Skeletal muscle tissue (tissue), 4 donors: ENCODE data around the gene NOLC1. TPM values are rescaled to one million over a fixed set of nuclear protein-coding genes. Genes with fewer than 3 reads are reported as not detected.

Experiments
- H3K27ac ChIP-seq: one replicate; pipeline ENCODE4 v1.7.0; 2013; ENCODE audit warnings: mild to moderate bottlenecking, low read depth, low read length, inconsistent platforms
- H3K27me3 ChIP-seq, 3 donors: one replicate each; pipeline ENCODE4 v1.7.0; 2013; ENCODE audit warnings: low read length in 3 of 3; ENCODE audit not compliant: control insufficient read depth in 3 of 3, insufficient read depth in 3 of 3
- H3K36me3 ChIP-seq, 3 donors: one replicate each; pipeline ENCODE4 v1.7.0; 2013; ENCODE audit warnings: low read length in 3 of 3; ENCODE audit not compliant: control insufficient read depth in 3 of 3, insufficient read depth in 3 of 3
- H3K4me1 ChIP-seq, 3 donors: one replicate each; pipeline ENCODE4 v1.7.0; 2013; ENCODE audit warnings: low read length in 3 of 3, mild to moderate bottlenecking in 3 of 3; ENCODE audit not compliant: control insufficient read depth in 3 of 3, insufficient read depth in 3 of 3
- H3K4me3 ChIP-seq, 3 donors: one replicate each; pipeline ENCODE4 v1.7.0; 2013; ENCODE audit warnings: low read length in 3 of 3
- H3K9ac ChIP-seq, 3 donors: one replicate each; pipeline ENCODE4 v1.7.0; 2013; ENCODE audit warnings: low read length in 3 of 3, mild to moderate bottlenecking in 3 of 3, moderate library complexity in 2 of 3, low read depth in 1 of 3
- H3K9me3 ChIP-seq, 3 donors: one replicate each; pipeline ENCODE4 v1.7.0; 2013; ENCODE audit warnings: low read length in 3 of 3; ENCODE audit not compliant: control insufficient read depth in 3 of 3
- total RNA-seq: library from RNA; depleted of rRNA; stranded (reverse); fragments of >200 nt; gene quantifications from one replicate; pipeline ENCODE4 v1.2.3, GENCODE V29; 2014
- donor health status: Osteomylitis.

Gene NOLC1
- total RNA-seq, 1 donor from 2014 or later, result 26.6 TPM

- Histone ChIP-seq H3K27me3 (no peaks in the 10 kb centered on the region), H3K4me1 (peaks cover 12 to 24% (median 13%) of the 10 kb centered on the region in 3 donors), H3K36me3 (peaks cover 23 to 35% (median 33%) of the 10 kb centered on the region in 3 donors), H3K9ac (peak overlapping the region; percentile 95 to 97 (median 95)), H3K27ac (peak overlapping the region; percentile 95), H3K9me3 (no peaks in the 10 kb centered on the region), H3K4me3 (peak overlapping the region; percentile 95 to 98 (median 95))
These were observed 329 bp downstream of the NOLC1 start for GRCh38 chr10:102152545-102152890.

- Histone ChIP-seq H3K27me3 (no peaks in the 10 kb centered on the region), H3K4me1 (peaks cover 12 to 24% (median 13%) of the 10 kb centered on the region in 3 donors), H3K36me3 (peaks cover 23 to 34% (median 33%) of the 10 kb centered on the region in 3 donors), H3K9ac (peak overlapping the region; percentile 9 to 97 (median 95)), H3K4me3 (peak overlapping the region; percentile 95 to 98 (median 95)), H3K9me3 (no peaks in the 10 kb centered on the region), H3K27ac (peak overlapping the region; percentile 95)
These were observed 968 bp downstream of the NOLC1 start for GRCh38 chr10:102153093-102153620.

- peaks cover 20 to 35% (median 34%) of the 10 kb centered on the region in 3 donors for H3K36me3 ChIP-seq
- H3K4me3 ChIP-seq, result no peak overlapping the region
- H3K4me1 ChIP-seq, result peaks cover 12 to 24% (median 13%) of the 10 kb centered on the region in 3 donors
- H3K27ac ChIP-seq, result no peak overlapping the region
- H3K9me3 ChIP-seq, result no peaks in the 10 kb centered on the region
- H3K9ac ChIP-seq, result no peak overlapping the region
- no peaks in the 10 kb centered on the region for H3K27me3 ChIP-seq
These were observed 2.4 kb downstream of the NOLC1 start for GRCh38 chr10:102154466-102155116.

DNA sequence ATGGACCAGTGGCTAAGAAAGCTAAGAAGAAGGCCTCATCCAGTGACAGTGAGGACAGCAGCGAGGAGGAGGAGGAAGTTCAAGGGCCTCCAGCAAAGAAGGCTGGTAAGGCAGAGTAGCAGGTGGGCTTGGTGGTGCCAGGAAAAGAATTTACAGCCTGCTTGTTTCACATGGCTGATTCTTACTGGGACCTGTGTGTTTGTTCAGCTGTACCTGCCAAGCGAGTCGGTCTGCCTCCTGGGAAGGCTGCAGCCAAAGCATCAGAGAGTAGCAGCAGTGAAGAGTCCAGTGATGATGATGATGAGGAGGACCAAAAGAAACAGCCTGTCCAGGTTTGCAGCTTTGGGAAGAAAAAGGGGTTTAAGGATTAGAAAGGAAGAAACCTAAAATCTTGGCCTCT lies 5.0 kb downstream of the NOLC1 start:
- Histone ChIP-seq H3K9me3 (no peaks in the 10 kb centered on the region), H3K4me1 (peaks cover 7 to 17% (median 9%) of the 10 kb centered on the region in 3 donors), H3K4me3 (no peak overlapping the region), H3K27ac (no peak overlapping the region), H3K27me3 (no peaks in the 10 kb centered on the region), H3K9ac (no peak overlapping the region), H3K36me3 (peaks cover 46 to 61% (median 53%) of the 10 kb centered on the region in 3 donors)

GRCh38 chr10:102159051-102159597 lies 6.9 kb downstream of the NOLC1 start:
- H3K4me3 ChIP-seq, result no peak overlapping the region
- H3K9ac ChIP-seq, result no peak overlapping the region
- H3K27me3 ChIP-seq, result no peaks in the 10 kb centered on the region
- peaks cover 0 to 6% (median 0%) of the 10 kb centered on the region in 3 donors for H3K4me1 ChIP-seq
- H3K27ac ChIP-seq, result no peak overlapping the region
- no peaks in the 10 kb centered on the region for H3K9me3 ChIP-seq
- H3K36me3 ChIP-seq, result peaks cover 51 to 78% (median 69%) of the 10 kb centered on the region in 3 donors

DNA sequence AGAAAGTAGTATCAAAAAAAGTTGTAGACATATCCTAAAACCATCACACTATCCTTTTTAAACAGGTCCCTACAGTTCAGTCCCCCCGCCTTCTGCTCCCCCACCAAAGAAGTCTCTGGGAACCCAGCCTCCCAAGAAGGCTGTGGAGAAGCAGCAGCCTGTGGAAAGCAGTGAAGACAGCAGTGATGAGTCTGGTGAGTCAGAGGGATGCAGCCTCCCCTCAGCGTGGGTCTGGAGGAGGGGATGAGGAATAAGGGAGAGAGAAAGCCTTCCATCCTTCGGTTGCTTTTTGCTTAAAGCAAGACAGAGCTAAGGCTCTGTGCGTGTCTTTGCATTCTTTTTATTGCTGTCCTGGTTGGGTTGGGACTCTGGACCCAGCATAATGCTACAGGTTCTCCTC lies 7.6 kb downstream of the NOLC1 start:
- H3K27ac ChIP-seq, result no peak overlapping the region
- H3K27me3 ChIP-seq, result no peaks in the 10 kb centered on the region
- H3K4me1 ChIP-seq, result no peaks in the 10 kb centered on the region
- H3K4me3 ChIP-seq, result no peak overlapping the region
- H3K36me3 ChIP-seq, result peaks cover 47 to 78% (median 68%) of the 10 kb centered on the region in 3 donors
- no peaks in the 10 kb centered on the region for H3K9me3 ChIP-seq
- H3K9ac ChIP-seq, result no peak overlapping the region

DNA sequence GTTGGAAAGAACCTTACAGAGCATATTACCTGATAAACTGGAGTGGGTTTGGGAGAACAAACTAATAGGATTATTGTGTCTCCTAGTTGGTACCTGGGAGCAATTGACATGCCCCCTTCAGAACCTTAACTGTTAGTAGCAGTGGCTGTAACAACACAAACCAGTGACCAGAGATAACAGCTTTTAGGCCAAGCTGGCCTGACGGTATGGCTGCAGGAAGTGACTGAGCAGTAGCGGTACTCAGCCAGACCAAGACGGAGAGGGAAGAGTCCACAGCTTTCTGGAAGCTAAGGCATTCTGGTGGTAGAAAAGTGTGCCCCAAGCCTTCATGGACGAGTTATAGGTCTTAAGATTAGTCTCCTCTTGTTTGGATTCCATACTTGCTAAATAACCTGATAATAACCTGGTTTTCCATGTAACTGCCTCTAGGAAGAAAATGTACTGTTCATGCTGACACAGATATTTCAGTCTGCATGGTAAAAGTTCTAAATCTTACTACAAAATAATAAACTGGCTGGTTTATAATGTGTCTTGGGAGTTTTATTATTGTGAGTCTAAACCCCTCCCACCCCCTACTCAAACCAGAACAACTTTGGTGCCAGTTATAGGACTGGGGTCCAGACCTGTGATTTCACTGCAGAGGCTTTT lies 11.3 kb downstream of the NOLC1 start:
- H3K4me3 ChIP-seq, result no peak overlapping the region
- H3K27ac ChIP-seq, result no peak overlapping the region
- H3K27me3 ChIP-seq, result no peaks in the 10 kb centered on the region
- no peaks in the 10 kb centered on the region for H3K9me3 ChIP-seq
- H3K4me1 ChIP-seq, result no peaks in the 10 kb centered on the region
- H3K36me3 ChIP-seq, result peaks cover 38 to 54% (median 53%) of the 10 kb centered on the region in 3 donors
- no peak overlapping the region for H3K9ac ChIP-seq

DNA sequence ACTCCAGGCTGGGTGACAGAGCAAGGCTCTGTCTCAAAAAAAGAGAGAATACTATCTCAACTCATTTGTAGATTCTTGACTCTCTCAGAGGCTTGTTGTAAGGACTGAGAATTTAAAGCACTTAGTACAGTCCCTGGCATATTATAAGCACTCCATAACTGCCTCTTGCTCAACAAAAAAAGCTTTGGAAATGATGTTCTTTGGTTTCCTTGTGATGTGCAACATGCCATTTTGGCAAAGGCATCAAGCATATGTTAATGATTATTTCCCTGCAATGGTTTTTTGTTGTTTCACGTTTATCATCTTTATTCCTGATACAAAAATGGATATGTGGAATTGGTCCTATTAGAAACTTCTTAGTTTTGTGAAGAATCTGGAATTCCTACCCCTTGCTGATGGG lies 15.7 kb downstream of the NOLC1 start:
- Histone ChIP-seq H3K4me1 (peaks cover 0 to 7% (median 4%) of the 10 kb centered on the region in 3 donors), H3K9me3 (no peaks in the 10 kb centered on the region), H3K27me3 (no peaks in the 10 kb centered on the region), H3K36me3 (peaks cover 5 to 11% (median 10%) of the 10 kb centered on the region in 3 donors), H3K4me3 (no peak overlapping the region), H3K27ac (no peak overlapping the region), H3K9ac (no peak overlapping the region)

GRCh38 chr10:102170602-102171001 lies 18.4 kb downstream of the NOLC1 start:
- no peak overlapping the region for H3K4me3 ChIP-seq
- no peak overlapping the region for H3K27ac ChIP-seq
- peaks cover 0 to 7% (median 5%) of the 10 kb centered on the region in 3 donors for H3K4me1 ChIP-seq
- no peaks in the 10 kb centered on the region for H3K27me3 ChIP-seq
- H3K9me3 ChIP-seq, result no peaks in the 10 kb centered on the region
- H3K9ac ChIP-seq, result no peak overlapping the region
- H3K36me3 ChIP-seq, result no peaks in the 10 kb centered on the region

DNA sequence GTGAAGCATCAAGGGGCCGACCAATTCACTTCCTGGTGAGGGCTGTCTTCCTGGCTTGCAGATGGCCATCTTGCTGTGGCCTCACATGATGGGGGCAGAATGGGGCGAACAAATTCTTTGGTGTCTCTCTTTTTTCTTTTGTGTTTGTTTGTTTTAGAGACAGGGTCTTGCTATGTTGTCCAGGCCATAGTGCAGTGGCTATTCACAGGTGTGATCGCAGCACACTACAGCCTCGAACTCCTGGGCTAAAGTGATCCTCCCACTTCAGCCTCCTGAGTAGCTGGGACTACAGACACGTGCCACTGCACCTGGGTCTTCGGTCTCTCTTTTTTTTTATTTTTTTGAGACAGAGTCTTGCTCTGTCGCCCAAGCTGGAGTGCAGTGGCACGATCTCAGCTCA lies 20.1 kb downstream of the NOLC1 start:
- Histone ChIP-seq H3K36me3 (no peaks in the 10 kb centered on the region), H3K4me3 (no peak overlapping the region), H3K9ac (no peak overlapping the region), H3K27me3 (no peaks in the 10 kb centered on the region), H3K27ac (no peak overlapping the region), H3K4me1 (peaks cover 3 to 11% (median 10%) of the 10 kb centered on the region in 3 donors), H3K9me3 (no peaks in the 10 kb centered on the region)
